Measurements from ENCODE around the gene SNAI1. TPM values are rescaled to one million over a fixed set of nuclear protein-coding genes. Genes with fewer than 3 reads are reported as not detected.
"Not testable (repeated sequence)": the region's sequence is repeated elsewhere in the genome, so short reads cannot be mapped to it uniquely, and the experiment has no call there.

The SNAI1 gene
- total RNA-seq, 1 donor from 2014 or later, result 0.69 TPM

DNA sequence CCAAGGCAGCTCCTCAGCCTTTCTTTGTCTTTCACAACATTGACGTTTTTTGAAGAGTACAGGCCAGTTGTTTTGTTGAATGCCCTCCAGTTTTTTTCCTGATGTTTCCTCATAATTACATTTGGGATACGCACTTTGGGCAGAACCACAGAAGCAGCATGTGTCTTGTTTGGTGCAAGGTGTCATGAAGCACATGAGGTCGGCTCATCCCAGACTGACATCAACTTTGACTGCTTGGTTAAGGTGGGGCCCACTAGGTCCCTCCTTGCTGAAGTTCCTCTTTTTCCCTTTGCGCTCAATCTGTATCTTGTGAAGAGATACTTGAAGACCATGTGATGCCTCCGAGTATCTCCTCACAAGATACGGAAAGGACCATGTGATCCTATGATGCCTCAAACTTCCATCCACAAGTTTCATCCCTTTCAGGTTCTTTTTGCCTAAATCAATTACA lies 10.5 kb downstream of the SNAI1 start:
- no peak for TF ChIP-seq CTCF (IDR thresholded peaks at IDR 0.05; ENCODE audit: borderline replicate concordance)
- Histone ChIP-seq H3K27me3 (ENCODE audit: low read depth) (no peaks in the 10 kb centered on the region), H3K4me3 (no peak overlapping the region), H3K27ac (replicated peaks) (peak overlapping the region; percentile 57), H3K4me1 (peaks cover 42% of the 10 kb centered on the region), H3K9me3 (replicated peaks) (no peaks in the 10 kb centered on the region), H3K36me3 (no peaks in the 10 kb centered on the region)
- no peak for DNase-seq
- intact Hi-C loops (cut with micrococcal nuclease), result no loop called here

GRCh38 chr20:49995586-49995985 lies 12.8 kb downstream of the SNAI1 start:
- TF ChIP-seq CTCF (IDR thresholded peaks at IDR 0.05; ENCODE audit: borderline replicate concordance), result no peak
- DNase-seq, result no peak
- intact Hi-C loops (cut with micrococcal nuclease), result no loop called here
- no peak overlapping the region for H3K4me3 ChIP-seq
- no peak overlapping the region for H3K27ac ChIP-seq (replicated peaks)
- peaks cover 20% of the 10 kb centered on the region for H3K4me1 ChIP-seq
- H3K27me3 ChIP-seq (ENCODE audit: low read depth), result no peaks in the 10 kb centered on the region
- H3K36me3 ChIP-seq, result no peaks in the 10 kb centered on the region
- H3K9me3 ChIP-seq (replicated peaks), result no peaks in the 10 kb centered on the region

- DNase-seq; H3K27me3 ChIP-seq (ENCODE audit: low read depth); H3K9me3 ChIP-seq (replicated peaks); H3K27ac ChIP-seq (replicated peaks); H3K36me3 ChIP-seq; H3K4me3 ChIP-seq; intact Hi-C loops (cut with micrococcal nuclease): not testable (repeated sequence)
- H3K4me1 ChIP-seq, result peaks cover 23% of the 10 kb centered on the region
Measured at GRCh38 chr20:49998478-49999188, 15.9 kb downstream of the SNAI1 start.

DNA sequence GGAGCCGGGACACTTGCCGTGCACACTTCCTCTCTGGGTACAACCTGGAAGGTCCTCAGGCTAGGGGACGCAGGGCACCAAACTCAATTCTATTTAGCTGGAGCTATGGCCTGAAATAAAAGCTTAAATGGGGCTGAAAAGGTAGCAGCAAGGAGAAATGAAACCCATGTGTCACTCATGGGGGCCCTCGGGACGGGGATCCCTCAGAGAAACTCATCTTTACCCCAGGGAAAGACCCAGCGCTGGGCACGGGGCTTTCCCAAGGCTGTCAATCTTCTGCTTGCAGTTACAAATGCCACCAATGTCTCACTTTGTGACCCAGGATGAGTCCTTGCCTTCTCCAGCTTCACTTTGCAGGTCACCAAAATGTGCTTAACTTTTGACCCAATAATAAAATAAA lies 16.5 kb downstream of the SNAI1 start:
- H3K4me3 ChIP-seq, result no peak overlapping the region
- no peaks in the 10 kb centered on the region for H3K9me3 ChIP-seq (replicated peaks)
- no peaks in the 10 kb centered on the region for H3K27me3 ChIP-seq (ENCODE audit: low read depth)
- no peak for TF ChIP-seq CTCF (IDR thresholded peaks at IDR 0.05; ENCODE audit: borderline replicate concordance)
- no peak for DNase-seq
- H3K27ac ChIP-seq (replicated peaks), result no peak overlapping the region
- peaks cover 23% of the 10 kb centered on the region for H3K4me1 ChIP-seq
- H3K36me3 ChIP-seq, result no peaks in the 10 kb centered on the region
- intact Hi-C loops (cut with micrococcal nuclease), result no loop called here

DNA sequence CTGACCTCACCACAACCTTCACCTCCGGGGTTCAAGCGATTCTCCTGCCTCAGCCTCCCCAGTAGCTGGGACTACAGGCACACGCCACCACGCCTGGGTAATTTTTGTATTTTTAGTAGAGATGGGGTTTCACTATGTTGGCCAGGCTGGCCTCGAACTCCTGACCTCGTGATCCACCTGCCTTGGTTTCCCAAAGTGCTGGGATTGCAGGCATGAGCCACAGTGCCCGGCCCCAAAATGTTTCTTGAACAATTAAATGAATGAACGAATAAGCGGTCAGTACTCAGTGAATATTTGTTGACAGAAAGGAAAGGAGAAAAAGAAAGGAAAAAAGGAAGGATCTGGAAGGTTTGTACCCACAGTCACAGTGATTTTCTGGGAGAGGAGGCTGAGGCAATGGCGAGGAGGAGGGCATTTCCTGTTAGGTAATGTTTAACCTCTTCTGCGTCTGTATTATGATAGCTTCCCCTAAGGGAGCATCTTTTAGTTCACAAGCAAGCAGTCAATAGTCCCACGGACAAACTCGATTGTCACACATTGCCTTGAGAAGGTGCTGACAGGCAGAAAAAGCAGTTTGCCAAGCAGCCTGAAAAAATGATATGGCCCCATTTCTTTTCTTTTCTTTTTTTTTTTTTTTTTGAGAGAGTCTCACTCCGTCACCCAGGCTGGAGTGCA lies 17.9 kb downstream of the SNAI1 start:
- H3K4me3 ChIP-seq; intact Hi-C loops (cut with micrococcal nuclease); H3K9me3 ChIP-seq (replicated peaks); H3K27ac ChIP-seq (replicated peaks); DNase-seq; H3K27me3 ChIP-seq (ENCODE audit: low read depth); H3K36me3 ChIP-seq: not testable (repeated sequence)
- peaks cover 31% of the 10 kb centered on the region for H3K4me1 ChIP-seq

- no peak for TF ChIP-seq CTCF (IDR thresholded peaks at IDR 0.05; ENCODE audit: borderline replicate concordance)
- no peak for DNase-seq
- H3K36me3 ChIP-seq, result no peaks in the 10 kb centered on the region
Measured at GRCh38 chr20:50001784-50002311, 19.1 kb downstream of the SNAI1 start.

More at GRCh38 chr20:50001784-50002311, 19.1 kb downstream of the SNAI1 start:
- intact Hi-C loops (cut with micrococcal nuclease), result no loop called here
- no peaks in the 10 kb centered on the region for H3K9me3 ChIP-seq (replicated peaks)
- H3K27ac ChIP-seq (replicated peaks), result no peak overlapping the region
- no peak overlapping the region for H3K4me3 ChIP-seq
- peaks cover 34% of the 10 kb centered on the region for H3K4me1 ChIP-seq
- no peaks in the 10 kb centered on the region for H3K27me3 ChIP-seq (ENCODE audit: low read depth)
